ENCODE measurements around the gene ENTREP1.

ENTREP1 gene

DNA sequence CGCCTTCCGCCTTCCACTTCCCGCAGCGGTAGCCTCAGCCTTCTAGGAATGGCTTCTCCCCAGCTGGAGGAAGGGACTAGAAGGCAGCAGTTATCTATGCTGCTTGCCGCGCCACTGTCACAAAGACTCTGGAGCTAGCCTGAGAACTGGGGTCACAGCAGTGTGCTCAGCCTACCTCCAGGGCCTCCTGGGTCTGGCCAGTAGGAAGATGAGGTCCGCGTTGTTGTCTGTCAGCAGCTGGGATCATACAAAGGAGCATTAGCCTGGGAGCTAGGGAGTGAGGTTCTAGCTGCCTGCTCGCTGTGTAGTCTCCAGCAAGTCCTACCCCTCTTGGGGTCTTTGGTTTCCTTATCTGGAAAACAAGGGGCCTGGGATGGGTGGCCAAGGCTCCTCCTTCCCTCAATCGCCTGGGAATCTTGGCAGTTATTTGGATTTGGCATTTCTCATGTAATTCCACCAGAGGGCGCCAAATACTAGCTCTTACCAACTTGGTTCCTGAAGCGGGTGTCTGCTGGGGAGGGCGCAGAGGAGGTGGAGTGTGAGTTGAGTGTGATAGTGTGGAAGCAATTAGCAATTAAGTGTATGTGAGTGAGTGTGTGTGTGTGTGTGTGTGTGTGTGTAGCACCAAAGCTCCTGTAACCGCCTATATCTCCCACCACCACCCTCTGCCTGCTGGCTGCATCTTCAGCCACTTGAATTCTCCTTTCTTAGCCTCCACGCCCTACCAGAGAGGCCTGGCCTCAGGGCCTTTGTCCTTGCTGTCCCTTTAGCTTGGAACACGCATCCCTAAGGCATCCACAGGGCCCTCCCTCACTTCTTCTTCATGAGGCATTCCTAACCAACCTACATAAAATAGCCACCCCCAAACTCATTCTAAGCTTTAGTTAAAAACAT lies 97.1 kb downstream of the ENTREP1 start:
- peak; percentile 51 for DNase-seq (ENCODE audit: low read depth)
- H3K4me3 ChIP-seq (ENCODE audit: low read depth, low read length) = no peak overlapping the region
- no peak for TF ChIP-seq MYC (IDR thresholded peaks at IDR 0.05; ENCODE audit: low read depth, low read length)
- TF ChIP-seq, protein P1, sequence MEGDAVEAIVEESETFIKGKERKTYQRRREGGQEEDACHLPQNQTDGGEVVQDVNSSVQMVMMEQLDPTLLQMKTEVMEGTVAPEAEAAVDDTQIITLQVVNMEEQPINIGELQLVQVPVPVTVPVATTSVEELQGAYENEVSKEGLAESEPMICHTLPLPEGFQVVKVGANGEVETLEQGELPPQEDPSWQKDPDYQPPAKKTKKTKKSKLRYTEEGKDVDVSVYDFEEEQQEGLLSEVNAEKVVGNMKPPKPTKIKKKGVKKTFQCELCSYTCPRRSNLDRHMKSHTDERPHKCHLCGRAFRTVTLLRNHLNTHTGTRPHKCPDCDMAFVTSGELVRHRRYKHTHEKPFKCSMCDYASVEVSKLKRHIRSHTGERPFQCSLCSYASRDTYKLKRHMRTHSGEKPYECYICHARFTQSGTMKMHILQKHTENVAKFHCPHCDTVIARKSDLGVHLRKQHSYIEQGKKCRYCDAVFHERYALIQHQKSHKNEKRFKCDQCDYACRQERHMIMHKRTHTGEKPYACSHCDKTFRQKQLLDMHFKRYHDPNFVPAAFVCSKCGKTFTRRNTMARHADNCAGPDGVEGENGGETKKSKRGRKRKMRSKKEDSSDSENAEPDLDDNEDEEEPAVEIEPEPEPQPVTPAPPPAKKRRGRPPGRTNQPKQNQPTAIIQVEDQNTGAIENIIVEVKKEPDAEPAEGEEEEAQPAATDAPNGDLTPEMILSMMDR (IDR thresholded peaks at IDR 0.05; ENCODE audit: low read depth, low read length) = peak; percentile 33

DNA sequence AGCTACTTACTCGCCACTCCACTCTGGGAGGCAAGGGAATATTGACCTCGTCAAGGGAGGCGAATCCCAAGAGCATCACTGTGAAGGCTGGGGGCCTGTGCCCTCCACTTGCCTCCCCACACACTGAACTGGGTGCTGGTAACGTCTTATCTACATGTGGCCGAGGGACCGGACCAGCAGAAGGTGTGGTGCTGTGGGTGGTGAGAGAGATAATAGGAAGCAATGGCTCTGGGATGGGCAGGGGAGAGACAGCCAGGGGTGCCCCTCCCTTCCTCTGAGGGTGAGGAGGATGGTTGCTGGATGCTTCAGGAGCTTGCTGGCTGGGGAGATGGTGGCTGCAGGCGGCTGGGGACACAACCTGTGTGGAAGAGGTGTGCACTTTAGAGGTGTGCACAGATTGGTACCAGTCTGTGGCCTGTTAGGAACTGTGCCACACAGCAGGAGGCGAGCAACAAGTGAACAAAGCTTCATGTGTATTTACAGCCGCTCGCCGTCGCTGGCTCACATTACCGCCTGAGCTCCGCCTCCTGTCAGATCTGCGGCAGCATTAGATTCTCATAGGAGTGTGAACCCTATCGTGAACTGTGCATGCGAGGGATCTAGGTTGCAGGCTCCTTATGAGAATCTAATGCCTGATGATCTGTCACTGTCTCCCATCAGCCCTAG lies 100.3 kb downstream of the ENTREP1 start:
- no peak for DNase-seq (ENCODE audit: low read depth)
- no peak overlapping the region for H3K4me3 ChIP-seq (ENCODE audit: low read depth, low read length)
- TF ChIP-seq MYC (IDR thresholded peaks at IDR 0.05; ENCODE audit: low read depth, low read length) (no peak), POLR2A (IDR thresholded peaks at IDR 0.05; ENCODE audit: extremely low read depth, insufficient read length) (no peak)
- TF ChIP-seq, protein P1 (IDR thresholded peaks at IDR 0.05; ENCODE audit: low read depth, low read length) = no peak
- TF ChIP-seq, protein P2, sequence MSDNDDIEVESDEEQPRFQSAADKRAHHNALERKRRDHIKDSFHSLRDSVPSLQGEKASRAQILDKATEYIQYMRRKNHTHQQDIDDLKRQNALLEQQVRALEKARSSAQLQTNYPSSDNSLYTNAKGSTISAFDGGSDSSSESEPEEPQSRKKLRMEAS (IDR thresholded peaks at IDR 0.05; ENCODE audit: low read depth, low read length) = no peak

DNA sequence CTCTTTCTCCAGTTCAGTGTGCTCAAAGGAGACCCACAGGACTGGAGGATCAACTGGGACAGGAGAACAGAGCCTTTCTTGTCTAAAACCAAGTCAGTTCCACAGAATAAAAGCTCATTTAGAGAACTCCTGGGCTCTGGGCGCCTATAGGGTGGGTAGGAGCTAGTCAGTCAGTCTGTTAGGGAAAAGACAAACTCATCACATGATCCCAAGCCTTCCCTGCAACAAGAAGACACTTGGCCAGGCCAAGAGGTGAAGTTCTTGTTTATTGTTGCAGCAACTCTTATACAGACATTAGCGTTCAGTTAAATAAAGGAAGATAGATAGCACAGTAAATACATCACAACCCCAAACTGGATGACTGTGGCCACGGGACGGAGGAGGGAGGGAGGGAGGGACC lies 102.3 kb downstream of the ENTREP1 start:
- DNase-seq (ENCODE audit: low read depth) = no peak
- TF ChIP-seq, protein P2 (IDR thresholded peaks at IDR 0.05; ENCODE audit: low read depth, low read length) = no peak
- TF ChIP-seq POLR2A (IDR thresholded peaks at IDR 0.05; ENCODE audit: extremely low read depth, insufficient read length) (no peak), MYC (IDR thresholded peaks at IDR 0.05; ENCODE audit: low read depth, low read length) (no peak)
- TF ChIP-seq, protein P1 (IDR thresholded peaks at IDR 0.05; ENCODE audit: low read depth, low read length) = no peak
- no peak overlapping the region for H3K4me3 ChIP-seq (ENCODE audit: low read depth, low read length)

DNA sequence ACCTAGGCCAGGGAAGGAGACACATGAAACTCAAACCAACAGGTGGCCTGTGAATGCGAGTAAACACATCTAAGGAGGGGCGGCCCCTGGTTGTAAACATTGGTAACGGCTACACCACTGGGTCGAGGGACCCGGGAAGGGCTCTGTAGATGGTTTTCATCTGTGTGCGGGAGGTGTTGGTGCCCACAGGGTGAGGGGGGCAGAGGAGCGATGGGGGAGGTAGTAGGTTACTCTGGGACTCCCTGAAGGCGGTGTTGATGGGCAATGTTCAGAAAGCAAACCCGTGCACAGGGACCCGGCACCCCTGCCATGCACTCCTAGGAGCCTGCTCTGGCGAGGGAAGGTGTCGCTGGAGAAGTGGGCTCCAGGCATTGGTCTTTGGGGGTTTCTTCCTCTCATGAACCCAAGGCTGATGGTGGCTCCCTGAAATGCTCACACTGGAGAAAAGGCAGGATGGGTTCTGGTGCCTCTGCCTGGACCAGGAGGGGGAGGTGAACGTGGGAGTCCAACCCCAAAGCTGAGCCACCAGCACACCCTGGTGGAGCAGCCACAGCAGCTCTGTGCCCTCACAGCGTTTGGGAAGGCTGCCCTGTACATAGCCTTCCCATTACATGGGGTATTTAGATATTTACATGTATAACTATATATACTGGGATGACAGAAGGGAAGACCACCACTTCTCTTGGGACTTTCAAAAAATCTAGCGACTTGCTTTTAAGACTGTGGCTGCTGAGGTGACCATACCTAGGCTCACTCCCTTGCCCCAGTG lies 103.2 kb downstream of the ENTREP1 start:
- no peak overlapping the region for H3K4me3 ChIP-seq (ENCODE audit: low read depth, low read length)
- no peak for DNase-seq (ENCODE audit: low read depth)
- TF ChIP-seq, protein P2 (IDR thresholded peaks at IDR 0.05; ENCODE audit: low read depth, low read length) = no peak
- TF ChIP-seq, protein P1 (IDR thresholded peaks at IDR 0.05; ENCODE audit: low read depth, low read length) = no peak
- no peak for TF ChIP-seq POLR2A (IDR thresholded peaks at IDR 0.05; ENCODE audit: extremely low read depth, insufficient read length)
- no peak for TF ChIP-seq MYC (IDR thresholded peaks at IDR 0.05; ENCODE audit: low read depth, low read length)

DNA sequence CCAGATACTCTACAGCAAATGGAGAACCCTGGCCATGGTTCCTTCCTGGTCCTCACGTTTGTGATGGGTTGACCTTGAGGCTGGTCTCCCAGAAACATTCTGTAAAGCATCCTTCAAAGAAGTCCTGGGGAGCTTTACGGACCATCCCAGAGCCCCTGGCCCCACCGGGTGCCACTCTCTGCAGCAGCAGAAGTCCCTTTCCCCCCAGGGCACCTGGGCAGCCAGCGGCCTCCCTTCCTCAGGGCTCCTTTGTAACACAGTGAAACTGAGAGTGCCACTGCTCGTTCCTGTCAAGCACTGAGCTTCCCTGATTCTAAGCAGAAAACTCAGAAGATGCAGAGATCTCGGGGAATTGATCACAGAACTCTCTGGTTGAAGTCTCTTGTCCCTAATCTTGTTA lies 104.3 kb downstream of the ENTREP1 start:
- DNase-seq (ENCODE audit: low read depth) = no peak
- TF ChIP-seq, protein P2 (IDR thresholded peaks at IDR 0.05; ENCODE audit: low read depth, low read length) = no peak
- TF ChIP-seq MYC (IDR thresholded peaks at IDR 0.05; ENCODE audit: low read depth, low read length) = no peak
- no peak overlapping the region for H3K4me3 ChIP-seq (ENCODE audit: low read depth, low read length)

DNA sequence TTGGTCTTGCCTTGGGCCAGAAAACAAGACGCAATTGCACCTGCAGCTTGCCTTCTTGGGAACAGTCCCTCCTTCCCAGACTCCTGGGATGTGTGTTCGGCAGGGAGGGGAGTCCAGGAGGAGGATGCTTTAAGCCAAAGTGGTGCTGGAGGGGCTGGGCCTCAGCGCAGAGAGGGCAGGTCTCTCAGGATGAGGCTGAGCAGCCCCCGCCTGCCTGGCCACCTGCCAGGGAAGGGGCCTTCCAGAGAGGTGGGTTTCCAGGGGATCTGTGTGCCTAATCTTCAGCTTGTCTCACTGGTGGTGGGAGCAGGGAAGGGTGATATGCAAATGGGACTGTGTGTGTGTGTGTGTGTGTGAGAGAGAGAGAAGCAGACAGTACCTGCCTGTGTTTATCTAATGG lies 105.2 kb downstream of the ENTREP1 start:
- TF ChIP-seq, protein P1 (IDR thresholded peaks at IDR 0.05; ENCODE audit: low read depth, low read length) = no peak
- TF ChIP-seq, protein P2 (IDR thresholded peaks at IDR 0.05; ENCODE audit: low read depth, low read length) = no peak
- TF ChIP-seq MYC (IDR thresholded peaks at IDR 0.05; ENCODE audit: low read depth, low read length) = no peak
- no peak for TF ChIP-seq POLR2A (IDR thresholded peaks at IDR 0.05; ENCODE audit: extremely low read depth, insufficient read length)
- no peak for DNase-seq (ENCODE audit: low read depth)
- H3K4me3 ChIP-seq (ENCODE audit: low read depth, low read length) = no peak overlapping the region
